Measurements from ENCODE around the gene SMARCA1.

- TF ChIP-seq EZH2 (IDR thresholded peaks at IDR 0.05; ENCODE audit: borderline replicate concordance, low read depth, low read length, poor library complexity, severe bottlenecking) (no peak), CTCF (conservative IDR thresholded peaks at IDR 0.05; ENCODE audit: low read depth, low read length) (no peak)
Observed at GRCh38 chrX:129549124-129549523, 25.8 kb upstream of the SMARCA1 start.

Data from A673 (cell line).